LoVo (cell line): ENCODE results near the gene SIGLEC10.
"Not testable (repeated sequence)": the region's sequence is repeated elsewhere in the genome, so short reads cannot be mapped to it uniquely, and the experiment has no call there.

ENCODE experiments used
- DNase-seq: peaks from one replicate; pipeline ENCODE4 v3.0.0-alpha.2; 2016; ENCODE audit warnings: low spot score

Gene SIGLEC10

GRCh38 chr19:51439021-51439465 is 21.6 kb upstream of the SIGLEC10 start:
- no peak for DNase-seq

- DNase-seq, result no peak
These were observed 17.0 kb upstream of the SIGLEC10 start for GRCh38 chr19:51434456-51434855.

- DNase-seq, result no peak
These were observed 15.6 kb upstream of the SIGLEC10 start for GRCh38 chr19:51433043-51433442.

- DNase-seq, result no peak
These were observed 13.7 kb upstream of the SIGLEC10 start for GRCh38 chr19:51431124-51431523.

GRCh38 chr19:51430221-51430620 is 12.8 kb upstream of the SIGLEC10 start:
- no peak for DNase-seq

GRCh38 chr19:51427201-51427600 is 9.8 kb upstream of the SIGLEC10 start:
- no peak for DNase-seq

GRCh38 chr19:51422053-51422448 is 4.6 kb upstream of the SIGLEC10 start:
- DNase-seq, result peak; percentile 76

GRCh38 chr19:51421229-51422052 is 4.0 kb upstream of the SIGLEC10 start:
- DNase-seq, result no peak

- not testable (repeated sequence) for DNase-seq
These were observed 3.1 kb upstream of the SIGLEC10 start for GRCh38 chr19:51420511-51420910.

- no peak for DNase-seq
These were observed 1.3 kb upstream of the SIGLEC10 start for GRCh38 chr19:51418707-51419106.

- no peak for DNase-seq
These were observed 342 bp upstream of the SIGLEC10 start for GRCh38 chr19:51417810-51418157.

GRCh38 chr19:51416422-51416821 is 1.0 kb downstream of the SIGLEC10 start:
- not testable (repeated sequence) for DNase-seq

GRCh38 chr19:51415187-51415586 is 2.3 kb downstream of the SIGLEC10 start:
- DNase-seq, result no peak

GRCh38 chr19:51410950-51411748 is 6.3 kb downstream of the SIGLEC10 start:
- no peak for DNase-seq

GRCh38 chr19:51407511-51408131 is 9.8 kb downstream of the SIGLEC10 start:
- DNase-seq, result no peak

- DNase-seq, result no peak
These were observed 15.3 kb downstream of the SIGLEC10 start for GRCh38 chr19:51402117-51402516.

GRCh38 chr19:51399936-51400335 is 17.5 kb downstream of the SIGLEC10 start:
- not testable (repeated sequence) for DNase-seq

- DNase-seq, result no peak
These were observed 18.2 kb downstream of the SIGLEC10 start for GRCh38 chr19:51399231-51399630.

GRCh38 chr19:51398096-51398704 is 19.2 kb downstream of the SIGLEC10 start:
- DNase-seq, result peak; percentile 32

GRCh38 chr19:51397453-51397852 is 20.0 kb downstream of the SIGLEC10 start:
- DNase-seq, result not testable (repeated sequence)

GRCh38 chr19:51396175-51396574 is 21.3 kb downstream of the SIGLEC10 start:
- no peak for DNase-seq
